HL-60 (cell line): Measurements from ENCODE around the gene ZC3H12C.

Experiments used
- DNase-seq, 2 experiments: peaks; one replicate each; pipeline ENCODE4 v3.0.0-alpha.2; 2010 to 2020; ENCODE audit warnings: low read depth in 1 of 2, low spot score in 1 of 2
- H3K27ac ChIP-seq: fragments of 250-450 bp; sonication (Bioruptor Pico); replicated peaks from 2 replicates; pipeline ENCODE4 v1.5.1; 2020; ENCODE audit warnings: mild to moderate bottlenecking, moderate library complexity
- H3K27me3 ChIP-seq: fragments of 250-450 bp; sonication (Bioruptor Pico); 2 replicates; pipeline ENCODE4 v1.5.1; 2021; ENCODE audit warnings: mild to moderate bottlenecking, moderate library complexity; ENCODE audit not compliant: insufficient read depth, poor library complexity, severe bottlenecking
- H3K4me3 ChIP-seq: replicated peaks from 2 replicates; pipeline ENCODE4 v1.5.1; 2011; ENCODE audit warnings: mild to moderate bottlenecking, control low read depth, low read length; ENCODE audit not compliant: insufficient read depth
- GABPA ChIP-seq: IDR thresholded peaks from 2 replicates; pipeline ENCODE4 v1.6.1; 2012; ENCODE audit warnings: low read depth
- POLR2AphosphoS5 ChIP-seq: IDR thresholded peaks from 2 replicates; pipeline ENCODE4 v1.6.1; 2012; ENCODE audit warnings: low read depth
- REST ChIP-seq: IDR thresholded peaks from 2 replicates; pipeline ENCODE4 v1.6.1; 2012; ENCODE audit warnings: low read depth; ENCODE audit not compliant: insufficient replicate concordance
- SPI1 ChIP-seq: IDR thresholded peaks from 2 replicates; pipeline ENCODE4 v1.6.1; 2012; ENCODE audit warnings: low read depth, mild to moderate bottlenecking, borderline replicate concordance
- TF ChIP-seq, protein P1 (sequence below): IDR thresholded peaks from one replicate; pipeline ENCODE4 v1.5.1; 2011; ENCODE audit warnings: low read length, control low read depth, inconsistent platforms; ENCODE audit not compliant: insufficient read depth

Gene ZC3H12C

DNA sequence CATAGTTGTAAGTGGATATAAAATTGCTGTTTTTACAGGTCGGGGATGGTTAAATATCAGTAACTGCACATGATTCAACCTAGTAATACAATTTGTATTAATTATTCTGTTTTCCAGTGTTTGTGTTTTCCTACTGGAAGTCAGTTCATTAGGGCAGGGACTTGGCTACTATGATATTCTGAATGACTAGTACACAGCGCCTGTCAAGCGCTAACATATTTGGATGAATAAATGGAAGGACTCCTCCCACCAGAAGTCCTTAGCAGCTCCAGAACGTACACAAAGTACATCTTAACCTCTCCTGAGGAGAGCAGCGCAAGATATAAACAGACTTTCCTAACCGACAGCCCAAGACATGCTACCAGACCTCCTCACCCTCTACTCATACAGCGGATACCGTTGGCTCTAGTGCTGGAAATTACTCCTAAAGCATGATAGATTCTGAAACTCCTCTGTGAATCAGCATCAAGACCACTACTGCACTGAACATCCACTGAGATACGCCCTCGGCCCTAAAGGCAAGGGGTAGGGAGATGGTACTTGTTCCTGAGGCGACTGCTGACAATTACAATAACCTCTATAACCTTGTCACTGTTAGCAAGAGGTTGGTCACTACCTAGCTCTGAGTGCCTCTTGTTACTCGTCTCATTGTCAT, 124.2 kb downstream of the ZC3H12C start:
- no peak for DNase-seq
- TF ChIP-seq SPI1, result no peak
- TF ChIP-seq POLR2AphosphoS5, result no peak
- TF ChIP-seq, protein P1, sequence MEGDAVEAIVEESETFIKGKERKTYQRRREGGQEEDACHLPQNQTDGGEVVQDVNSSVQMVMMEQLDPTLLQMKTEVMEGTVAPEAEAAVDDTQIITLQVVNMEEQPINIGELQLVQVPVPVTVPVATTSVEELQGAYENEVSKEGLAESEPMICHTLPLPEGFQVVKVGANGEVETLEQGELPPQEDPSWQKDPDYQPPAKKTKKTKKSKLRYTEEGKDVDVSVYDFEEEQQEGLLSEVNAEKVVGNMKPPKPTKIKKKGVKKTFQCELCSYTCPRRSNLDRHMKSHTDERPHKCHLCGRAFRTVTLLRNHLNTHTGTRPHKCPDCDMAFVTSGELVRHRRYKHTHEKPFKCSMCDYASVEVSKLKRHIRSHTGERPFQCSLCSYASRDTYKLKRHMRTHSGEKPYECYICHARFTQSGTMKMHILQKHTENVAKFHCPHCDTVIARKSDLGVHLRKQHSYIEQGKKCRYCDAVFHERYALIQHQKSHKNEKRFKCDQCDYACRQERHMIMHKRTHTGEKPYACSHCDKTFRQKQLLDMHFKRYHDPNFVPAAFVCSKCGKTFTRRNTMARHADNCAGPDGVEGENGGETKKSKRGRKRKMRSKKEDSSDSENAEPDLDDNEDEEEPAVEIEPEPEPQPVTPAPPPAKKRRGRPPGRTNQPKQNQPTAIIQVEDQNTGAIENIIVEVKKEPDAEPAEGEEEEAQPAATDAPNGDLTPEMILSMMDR, result no peak
- no peak for TF ChIP-seq GABPA
- TF ChIP-seq REST, result no peak
- Histone ChIP-seq H3K27ac (no peak overlapping the region), H3K27me3 (no peaks in the 10 kb centered on the region), H3K4me3 (no peak overlapping the region)

GRCh38 chr11:110217936-110218335, 124.7 kb downstream of the ZC3H12C start:
- Histone ChIP-seq H3K4me3 (no peak overlapping the region), H3K27me3 (no peaks in the 10 kb centered on the region), H3K27ac (no peak overlapping the region)
- DNase-seq, result no peak
- TF ChIP-seq REST (no peak), POLR2AphosphoS5 (no peak)

- Histone ChIP-seq H3K27ac (no peak overlapping the region), H3K4me3 (no peak overlapping the region), H3K27me3 (no peaks in the 10 kb centered on the region)
- DNase-seq, result no peak
- no peak for TF ChIP-seq REST
- TF ChIP-seq SPI1, result no peak
- TF ChIP-seq, protein P1, result no peak
- no peak for TF ChIP-seq POLR2AphosphoS5
- no peak for TF ChIP-seq GABPA
Measured at GRCh38 chr11:110219006-110219785, 126.0 kb downstream of the ZC3H12C start.
